ENCODE measurements around the gene HDC. TPM values are rescaled to one million over a fixed set of nuclear protein-coding genes. Genes with fewer than 3 reads are reported as not detected.

The HDC gene
- polyA plus RNA-seq, 1 experiment = not detected

GRCh38 chr15:50250760-50251394 lies 14.6 kb downstream of the HDC start:
- DNase-seq (ENCODE audit: low read depth, low spot score) = no peak
- CTCF ChIA-PET = no interaction called here

GRCh38 chr15:50249704-50250103 lies 15.8 kb downstream of the HDC start:
- H3K27ac ChIP-seq (ENCODE audit: low read depth, low read length) = no peak overlapping the region
- POLR2A ChIA-PET = no interaction called here
- CTCF ChIA-PET = no interaction called here
- no peak for TF ChIP-seq CTCF (IDR thresholded peaks at IDR 0.05; ENCODE audit: low read depth, low read length)
- H3K4me3 ChIP-seq (ENCODE audit: low read depth, low read length) = no peak overlapping the region
- no peaks in the 10 kb centered on the region for H3K9me3 ChIP-seq (ENCODE audit: control insufficient read depth, insufficient read depth, low read length)
- DNase-seq (ENCODE audit: low read depth, low spot score) = no peak
- H3K27me3 ChIP-seq (ENCODE audit: control insufficient read depth, insufficient read depth, low read length) = no peaks in the 10 kb centered on the region

More at GRCh38 chr15:50250760-50251394, 14.6 kb downstream of the HDC start:
- no peaks in the 10 kb centered on the region for H3K9me3 ChIP-seq (ENCODE audit: control insufficient read depth, insufficient read depth, low read length)
- TF ChIP-seq CTCF (IDR thresholded peaks at IDR 0.05; ENCODE audit: low read depth, low read length) = no peak
- H3K4me3 ChIP-seq (ENCODE audit: low read depth, low read length) = no peak overlapping the region
- POLR2A ChIA-PET = no interaction called here
- no peaks in the 10 kb centered on the region for H3K27me3 ChIP-seq (ENCODE audit: control insufficient read depth, insufficient read depth, low read length)
- H3K27ac ChIP-seq (ENCODE audit: low read depth, low read length) = no peak overlapping the region

GRCh38 chr15:50248994-50249582 lies 16.4 kb downstream of the HDC start:
- H3K27ac ChIP-seq (ENCODE audit: low read depth, low read length) = no peak overlapping the region
- POLR2A ChIA-PET = no interaction called here
- no peaks in the 10 kb centered on the region for H3K9me3 ChIP-seq (ENCODE audit: control insufficient read depth, insufficient read depth, low read length)
- no peak for DNase-seq (ENCODE audit: low read depth, low spot score)
- no peak for TF ChIP-seq CTCF (IDR thresholded peaks at IDR 0.05; ENCODE audit: low read depth, low read length)
- CTCF ChIA-PET = no interaction called here
- H3K27me3 ChIP-seq (ENCODE audit: control insufficient read depth, insufficient read depth, low read length) = no peaks in the 10 kb centered on the region
- H3K4me3 ChIP-seq (ENCODE audit: low read depth, low read length) = no peak overlapping the region

- Histone ChIP-seq H3K27ac (ENCODE audit: low read depth, low read length) (no peak overlapping the region), H3K27me3 (ENCODE audit: control insufficient read depth, insufficient read depth, low read length) (no peaks in the 10 kb centered on the region), H3K4me3 (ENCODE audit: low read depth, low read length) (no peak overlapping the region), H3K9me3 (ENCODE audit: control insufficient read depth, insufficient read depth, low read length) (no peaks in the 10 kb centered on the region)
- CTCF ChIA-PET = no interaction called here
- POLR2A ChIA-PET = no interaction called here
- no peak for TF ChIP-seq CTCF (IDR thresholded peaks at IDR 0.05; ENCODE audit: low read depth, low read length)
- DNase-seq (ENCODE audit: low read depth, low spot score) = no peak
Measured at GRCh38 chr15:50247819-50248655, 17.5 kb downstream of the HDC start.

- ChIA-PET CTCF (no interaction called here), POLR2A (no interaction called here)
- no peak for DNase-seq (ENCODE audit: low read depth, low spot score)
- H3K9me3 ChIP-seq (ENCODE audit: control insufficient read depth, insufficient read depth, low read length) = no peaks in the 10 kb centered on the region
- no peaks in the 10 kb centered on the region for H3K27me3 ChIP-seq (ENCODE audit: control insufficient read depth, insufficient read depth, low read length)
- H3K4me3 ChIP-seq (ENCODE audit: low read depth, low read length) = no peak overlapping the region
- TF ChIP-seq CTCF (IDR thresholded peaks at IDR 0.05; ENCODE audit: low read depth, low read length) = no peak
- no peak overlapping the region for H3K27ac ChIP-seq (ENCODE audit: low read depth, low read length)
Measured at GRCh38 chr15:50246631-50247030, 18.9 kb downstream of the HDC start.

Data from AG04450 (cell line).